ENCODE data around the gene MLLT10. TPM values are rescaled to one million over a fixed set of nuclear protein-coding genes. Genes with fewer than 3 reads are reported as not detected.
A peak's percentile ranks its signal among the peaks of the same experiment; 100 is the strongest.

The MLLT10 gene
- total and polyA plus RNA-seq, 10 of the 15 experiments (the other 5 are each of a cell fraction or from before 2014, with no cell fraction given): 8.7 to 61.1 (median 28.5) TPM

- TF ChIP-seq, protein P1, sequence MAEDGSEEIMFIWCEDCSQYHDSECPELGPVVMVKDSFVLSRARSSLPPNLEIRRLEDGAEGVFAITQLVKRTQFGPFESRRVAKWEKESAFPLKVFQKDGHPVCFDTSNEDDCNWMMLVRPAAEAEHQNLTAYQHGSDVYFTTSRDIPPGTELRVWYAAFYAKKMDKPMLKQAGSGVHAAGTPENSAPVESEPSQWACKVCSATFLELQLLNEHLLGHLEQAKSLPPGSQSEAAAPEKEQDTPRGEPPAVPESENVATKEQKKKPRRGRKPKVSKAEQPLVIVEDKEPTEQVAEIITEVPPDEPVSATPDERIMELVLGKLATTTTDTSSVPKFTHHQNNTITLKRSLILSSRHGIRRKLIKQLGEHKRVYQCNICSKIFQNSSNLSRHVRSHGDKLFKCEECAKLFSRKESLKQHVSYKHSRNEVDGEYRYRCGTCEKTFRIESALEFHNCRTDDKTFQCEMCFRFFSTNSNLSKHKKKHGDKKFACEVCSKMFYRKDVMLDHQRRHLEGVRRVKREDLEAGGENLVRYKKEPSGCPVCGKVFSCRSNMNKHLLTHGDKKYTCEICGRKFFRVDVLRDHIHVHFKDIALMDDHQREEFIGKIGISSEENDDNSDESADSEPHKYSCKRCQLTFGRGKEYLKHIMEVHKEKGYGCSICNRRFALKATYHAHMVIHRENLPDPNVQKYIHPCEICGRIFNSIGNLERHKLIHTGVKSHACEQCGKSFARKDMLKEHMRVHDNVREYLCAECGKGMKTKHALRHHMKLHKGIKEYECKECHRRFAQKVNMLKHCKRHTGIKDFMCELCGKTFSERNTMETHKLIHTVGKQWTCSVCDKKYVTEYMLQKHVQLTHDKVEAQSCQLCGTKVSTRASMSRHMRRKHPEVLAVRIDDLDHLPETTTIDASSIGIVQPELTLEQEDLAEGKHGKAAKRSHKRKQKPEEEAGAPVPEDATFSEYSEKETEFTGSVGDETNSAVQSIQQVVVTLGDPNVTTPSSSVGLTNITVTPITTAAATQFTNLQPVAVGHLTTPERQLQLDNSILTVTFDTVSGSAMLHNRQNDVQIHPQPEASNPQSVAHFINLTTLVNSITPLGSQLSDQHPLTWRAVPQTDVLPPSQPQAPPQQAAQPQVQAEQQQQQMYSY (CRISPR knock-in tag; IDR thresholded peaks at IDR 0.05): no peak
- TF ChIP-seq POLR2AphosphoS5 (IDR thresholded peaks at IDR 0.05; ENCODE audit: low read length): no peak
- TF ChIP-seq PML (IDR thresholded peaks at IDR 0.05; ENCODE audit: low read length): no peak
- TF ChIP-seq SMAD1 (IDR thresholded peaks at IDR 0.05; ENCODE audit: low read depth, partially characterized antibody): no peak
- no peak for TF ChIP-seq NRF1 (conservative IDR thresholded peaks at IDR 0.05; ENCODE audit: low read depth, low read length)
- no peak for TF ChIP-seq PKNOX1 (IDR thresholded peaks at IDR 0.05)
- no peak for TF ChIP-seq RCOR1 (conservative IDR thresholded peaks at IDR 0.05; ENCODE audit: low read depth, low read length)
- peak; percentile 96 for TF ChIP-seq CBFB (IDR thresholded peaks at IDR 0.05; ENCODE audit: low read depth)
- peak; percentile 79 to 80 for TF ChIP-seq IKZF2 (IDR thresholded peaks at IDR 0.05)
- peak; percentile 23; the same call in 1 of the 2 replicates for TF ChIP-seq MTA3 (IDR thresholded peaks at IDR 0.05; ENCODE audit: borderline replicate concordance, low read length)
- no peak for TF ChIP-seq ZNF622 (IDR thresholded peaks at IDR 0.05)
- no peak for TF ChIP-seq CREB1 (IDR thresholded peaks at IDR 0.05; ENCODE audit: low read depth)
- no peak for TF ChIP-seq USF2 (IDR thresholded peaks at IDR 0.05; ENCODE audit: borderline replicate concordance, low read depth, low read length)
- no peak for TF ChIP-seq CHD2 (IDR thresholded peaks at IDR 0.05; ENCODE audit: borderline replicate concordance, low read depth, low read length)
- no peak for TF ChIP-seq TBL1XR1 (IDR thresholded peaks at IDR 0.05; ENCODE audit: low read depth, low read length)
- TF ChIP-seq CREM (IDR thresholded peaks at IDR 0.05; ENCODE audit: low read depth): peak; percentile 34; the same call in 1 of the 2 replicates
- TF ChIP-seq MLLT1 (IDR thresholded peaks at IDR 0.05): peak; percentile 96
- TF ChIP-seq CBX3 (IDR thresholded peaks at IDR 0.05; ENCODE audit: borderline replicate concordance, low read depth): no peak
- peak; percentile 90 for TF ChIP-seq ATF7 (IDR thresholded peaks at IDR 0.05; ENCODE audit: low read depth)
- no peak for TF ChIP-seq CHD4 (IDR thresholded peaks at IDR 0.05)
- no peak for TF ChIP-seq ZBED1 (IDR thresholded peaks at IDR 0.05; ENCODE audit: borderline replicate concordance)
- no peak for TF ChIP-seq TCF7 (IDR thresholded peaks at IDR 0.05; ENCODE audit: borderline replicate concordance)
Observed at GRCh38 chr10:21702633-21703111, 168.6 kb downstream of the MLLT10 start (continued).

All from GM12878 (cell line).